ENCODE measurements around the gene SLC12A7.

SLC12A7 gene

GRCh38 chr5:1144089-1144488 is 32.2 kb upstream of the SLC12A7 start:
- no peak for TF ChIP-seq FOXP2 (optimal IDR thresholded peaks at IDR 0.05; ENCODE audit: control extremely low read depth, extremely low read length, insufficient read depth)
- TF ChIP-seq EZH2 (IDR thresholded peaks at IDR 0.05) = no peak
- TF ChIP-seq POLR2AphosphoS5 (IDR thresholded peaks at IDR 0.05; ENCODE audit: borderline replicate concordance, low read depth, low read length) = no peak
- Histone ChIP-seq H3K9ac (ENCODE audit: insufficient read length) (no peak overlapping the region), H3K4me3 (no peak overlapping the region), H3K9me3 (ENCODE audit: low read depth, low read length) (no peaks in the 10 kb centered on the region), H3K36me3 (ENCODE audit: insufficient read depth, low read length) (no peaks in the 10 kb centered on the region), H3K27ac (no peak overlapping the region)
- no peak for DNase-seq (ENCODE audit: low read depth, low spot score)

GRCh38 chr5:1143670-1143951 is 31.7 kb upstream of the SLC12A7 start:
- H3K9me3 ChIP-seq (ENCODE audit: low read depth, low read length) = no peaks in the 10 kb centered on the region
- H3K36me3 ChIP-seq (ENCODE audit: insufficient read depth, low read length) = no peaks in the 10 kb centered on the region
- DNase-seq (ENCODE audit: low read depth, low spot score) = no peak
- TF ChIP-seq FOXP2 (optimal IDR thresholded peaks at IDR 0.05; ENCODE audit: control extremely low read depth, extremely low read length, insufficient read depth) = no peak
- TF ChIP-seq EZH2 (IDR thresholded peaks at IDR 0.05) = no peak
- no peak for TF ChIP-seq POLR2AphosphoS5 (IDR thresholded peaks at IDR 0.05; ENCODE audit: borderline replicate concordance, low read depth, low read length)
- H3K27ac ChIP-seq = no peak overlapping the region
- no peak overlapping the region for H3K4me3 ChIP-seq
- H3K9ac ChIP-seq (ENCODE audit: insufficient read length) = no peak overlapping the region

GRCh38 chr5:1142886-1143669 is 31.2 kb upstream of the SLC12A7 start:
- Histone ChIP-seq H3K27ac (no peak overlapping the region), H3K36me3 (ENCODE audit: insufficient read depth, low read length) (no peaks in the 10 kb centered on the region), H3K4me3 (no peak overlapping the region), H3K9me3 (ENCODE audit: low read depth, low read length) (no peaks in the 10 kb centered on the region), H3K9ac (ENCODE audit: insufficient read length) (no peak overlapping the region)
- TF ChIP-seq EZH2 (IDR thresholded peaks at IDR 0.05) (no peak), FOXP2 (optimal IDR thresholded peaks at IDR 0.05; ENCODE audit: control extremely low read depth, extremely low read length, insufficient read depth) (no peak), POLR2AphosphoS5 (IDR thresholded peaks at IDR 0.05; ENCODE audit: borderline replicate concordance, low read depth, low read length) (no peak)
- no peak for DNase-seq (ENCODE audit: low read depth, low spot score)

GRCh38 chr5:1141834-1142233 is 30.0 kb upstream of the SLC12A7 start:
- Histone ChIP-seq H3K36me3 (ENCODE audit: insufficient read depth, low read length) (no peaks in the 10 kb centered on the region), H3K9me3 (ENCODE audit: low read depth, low read length) (no peaks in the 10 kb centered on the region), H3K4me3 (no peak overlapping the region), H3K27ac (no peak overlapping the region), H3K9ac (ENCODE audit: insufficient read length) (no peak overlapping the region)
- TF ChIP-seq EZH2 (IDR thresholded peaks at IDR 0.05) (no peak), POLR2AphosphoS5 (IDR thresholded peaks at IDR 0.05; ENCODE audit: borderline replicate concordance, low read depth, low read length) (no peak), FOXP2 (optimal IDR thresholded peaks at IDR 0.05; ENCODE audit: control extremely low read depth, extremely low read length, insufficient read depth) (no peak)
- DNase-seq (ENCODE audit: low read depth, low spot score) = no peak

GRCh38 chr5:1140818-1141189 is 28.9 kb upstream of the SLC12A7 start:
- Histone ChIP-seq H3K9me3 (ENCODE audit: low read depth, low read length) (no peaks in the 10 kb centered on the region), H3K9ac (ENCODE audit: insufficient read length) (no peak overlapping the region), H3K4me3 (no peak overlapping the region), H3K36me3 (ENCODE audit: insufficient read depth, low read length) (no peaks in the 10 kb centered on the region), H3K27ac (no peak overlapping the region)
- no peak for DNase-seq (ENCODE audit: low read depth, low spot score)
- TF ChIP-seq EZH2 (IDR thresholded peaks at IDR 0.05) = no peak
- TF ChIP-seq POLR2AphosphoS5 (IDR thresholded peaks at IDR 0.05; ENCODE audit: borderline replicate concordance, low read depth, low read length) = no peak
- no peak for TF ChIP-seq FOXP2 (optimal IDR thresholded peaks at IDR 0.05; ENCODE audit: control extremely low read depth, extremely low read length, insufficient read depth)

GRCh38 chr5:1140171-1140817 is 28.4 kb upstream of the SLC12A7 start:
- Histone ChIP-seq H3K36me3 (ENCODE audit: insufficient read depth, low read length) (no peaks in the 10 kb centered on the region), H3K9me3 (ENCODE audit: low read depth, low read length) (no peaks in the 10 kb centered on the region), H3K27ac (no peak overlapping the region), H3K4me3 (no peak overlapping the region), H3K9ac (ENCODE audit: insufficient read length) (no peak overlapping the region)
- TF ChIP-seq FOXP2 (optimal IDR thresholded peaks at IDR 0.05; ENCODE audit: control extremely low read depth, extremely low read length, insufficient read depth) (no peak), EZH2 (IDR thresholded peaks at IDR 0.05) (no peak), POLR2AphosphoS5 (IDR thresholded peaks at IDR 0.05; ENCODE audit: borderline replicate concordance, low read depth, low read length) (no peak)
- DNase-seq (ENCODE audit: low read depth, low spot score) = no peak

GRCh38 chr5:1139331-1140170 is 27.7 kb upstream of the SLC12A7 start:
- Histone ChIP-seq H3K9me3 (ENCODE audit: low read depth, low read length) (no peaks in the 10 kb centered on the region), H3K4me3 (no peak overlapping the region), H3K36me3 (ENCODE audit: insufficient read depth, low read length) (no peaks in the 10 kb centered on the region), H3K27ac (no peak overlapping the region), H3K9ac (ENCODE audit: insufficient read length) (no peak overlapping the region)
- no peak for TF ChIP-seq POLR2AphosphoS5 (IDR thresholded peaks at IDR 0.05; ENCODE audit: borderline replicate concordance, low read depth, low read length)
- TF ChIP-seq FOXP2 (optimal IDR thresholded peaks at IDR 0.05; ENCODE audit: control extremely low read depth, extremely low read length, insufficient read depth) = no peak
- no peak for TF ChIP-seq EZH2 (IDR thresholded peaks at IDR 0.05)
- no peak for DNase-seq (ENCODE audit: low read depth, low spot score)

Data from SK-N-MC (cell line).